Measurements from ENCODE around the gene ZNRF1.

DNA sequence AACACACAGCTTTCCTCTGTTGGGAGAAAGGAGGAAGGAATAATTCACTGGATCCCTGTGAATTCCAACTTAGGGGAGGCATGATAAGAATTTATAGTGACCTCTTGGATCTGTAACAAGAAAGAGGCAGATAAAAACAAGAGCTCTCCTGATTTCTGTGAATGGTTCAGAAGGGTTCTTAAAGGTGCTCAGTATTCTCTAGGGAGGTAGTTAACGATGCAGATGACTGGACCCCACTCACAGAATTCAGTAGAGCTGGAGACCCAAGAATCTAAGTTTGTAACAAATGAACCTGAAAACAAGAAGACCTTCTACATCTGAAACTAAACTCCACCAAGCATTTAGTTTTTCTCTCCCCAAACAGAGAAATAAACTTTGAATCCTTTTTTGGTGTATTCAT is 8.6 kb downstream of the ZNRF1 start:
- TF ChIP-seq, protein P1, sequence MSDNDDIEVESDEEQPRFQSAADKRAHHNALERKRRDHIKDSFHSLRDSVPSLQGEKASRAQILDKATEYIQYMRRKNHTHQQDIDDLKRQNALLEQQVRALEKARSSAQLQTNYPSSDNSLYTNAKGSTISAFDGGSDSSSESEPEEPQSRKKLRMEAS (IDR thresholded peaks at IDR 0.05): no peak
- no peak for TF ChIP-seq SP1 (IDR thresholded peaks at IDR 0.05; ENCODE audit: low read depth)
- TF ChIP-seq, protein P2, sequence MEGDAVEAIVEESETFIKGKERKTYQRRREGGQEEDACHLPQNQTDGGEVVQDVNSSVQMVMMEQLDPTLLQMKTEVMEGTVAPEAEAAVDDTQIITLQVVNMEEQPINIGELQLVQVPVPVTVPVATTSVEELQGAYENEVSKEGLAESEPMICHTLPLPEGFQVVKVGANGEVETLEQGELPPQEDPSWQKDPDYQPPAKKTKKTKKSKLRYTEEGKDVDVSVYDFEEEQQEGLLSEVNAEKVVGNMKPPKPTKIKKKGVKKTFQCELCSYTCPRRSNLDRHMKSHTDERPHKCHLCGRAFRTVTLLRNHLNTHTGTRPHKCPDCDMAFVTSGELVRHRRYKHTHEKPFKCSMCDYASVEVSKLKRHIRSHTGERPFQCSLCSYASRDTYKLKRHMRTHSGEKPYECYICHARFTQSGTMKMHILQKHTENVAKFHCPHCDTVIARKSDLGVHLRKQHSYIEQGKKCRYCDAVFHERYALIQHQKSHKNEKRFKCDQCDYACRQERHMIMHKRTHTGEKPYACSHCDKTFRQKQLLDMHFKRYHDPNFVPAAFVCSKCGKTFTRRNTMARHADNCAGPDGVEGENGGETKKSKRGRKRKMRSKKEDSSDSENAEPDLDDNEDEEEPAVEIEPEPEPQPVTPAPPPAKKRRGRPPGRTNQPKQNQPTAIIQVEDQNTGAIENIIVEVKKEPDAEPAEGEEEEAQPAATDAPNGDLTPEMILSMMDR (IDR thresholded peaks at IDR 0.05 in 2 of 3, conservative IDR thresholded peaks at IDR 0.05 in 1 of 3; ENCODE audit: borderline replicate concordance in 1 of 3, insufficient read depth in 1 of 3, low read depth in 2 of 3, low read length in 2 of 3): no peak
